GM12878 (cell line): ENCODE results near the gene HJV.
A peak's percentile ranks its signal among the peaks of the same experiment; 100 is the strongest.

Experiments
- BHLHE40 ChIP-seq, 2 experiments: fragments of 450-650 bp in 1 of 2; IDR thresholded peaks; 2 replicates each; pipeline ENCODE4 v1.6.1; 2011 to 2017; ENCODE audit warnings: low read depth in 2 of 2, borderline replicate concordance in 1 of 2, improper control_type of control experiment in 1 of 2, low read length in 1 of 2, mild to moderate bottlenecking in 1 of 2
- CEBPB ChIP-seq, 2 experiments: fragments of 150-350 bp in 1 of 2; IDR thresholded peaks; 2 replicates each; pipeline ENCODE4 v1.6.1; 2012 to 2014; ENCODE audit warnings: low read depth in 2 of 2, low read length in 2 of 2, borderline replicate concordance in 1 of 2, inconsistent platforms in 1 of 2
- DPF2 ChIP-seq: fragments of 450-650 bp; IDR thresholded peaks from 2 replicates; pipeline ENCODE4 v1.6.1; 2017; ENCODE audit warnings: mild to moderate bottlenecking
- EP300 ChIP-seq, 2 experiments: fragments of 150-350 bp in 1 of 2; IDR thresholded peaks; 2 replicates each; pipeline ENCODE4 v1.6.1; 2011 to 2012; ENCODE audit warnings: low read depth in 2 of 2, low read length in 2 of 2, borderline replicate concordance in 1 of 2, improper control_type of control experiment in 1 of 2, inconsistent platforms in 1 of 2; ENCODE audit not compliant: control insufficient read depth in 1 of 2
- LARP7 ChIP-seq: fragments of 450-650 bp; IDR thresholded peaks from 2 replicates; pipeline ENCODE4 v1.6.1; 2017; ENCODE audit warnings: mild to moderate bottlenecking
- SUZ12 ChIP-seq: fragments of 200-600 bp; sonication (generic); IDR thresholded peaks from one replicate; pipeline ENCODE4 v1.6.1; 2018; ENCODE audit warnings: antibody characterized with exemption, mild to moderate bottlenecking; ENCODE audit not compliant: unreplicated experiment
- TF ChIP-seq, protein P1 (sequence below): fragments of 450-650 bp; IDR thresholded peaks from 2 replicates; pipeline ENCODE4 v1.6.1; 2014; ENCODE audit warnings: mild to moderate bottlenecking
- TF ChIP-seq, protein P2 (sequence below): IDR thresholded peaks from 2 replicates; pipeline ENCODE4 v1.6.1; 2012; ENCODE audit warnings: low read length, inconsistent platforms
- TF ChIP-seq, protein P3 (sequence below): IDR thresholded peaks from 2 replicates; pipeline ENCODE4 v1.6.1; 2011; ENCODE audit warnings: low read depth, low read length, improper control_type of control experiment, borderline replicate concordance
- TF ChIP-seq, protein P4 (sequence below): IDR thresholded peaks from 2 replicates; pipeline ENCODE4 v1.6.1; 2012; ENCODE audit warnings: low read depth, low read length, improper control_type of control experiment

DNA sequence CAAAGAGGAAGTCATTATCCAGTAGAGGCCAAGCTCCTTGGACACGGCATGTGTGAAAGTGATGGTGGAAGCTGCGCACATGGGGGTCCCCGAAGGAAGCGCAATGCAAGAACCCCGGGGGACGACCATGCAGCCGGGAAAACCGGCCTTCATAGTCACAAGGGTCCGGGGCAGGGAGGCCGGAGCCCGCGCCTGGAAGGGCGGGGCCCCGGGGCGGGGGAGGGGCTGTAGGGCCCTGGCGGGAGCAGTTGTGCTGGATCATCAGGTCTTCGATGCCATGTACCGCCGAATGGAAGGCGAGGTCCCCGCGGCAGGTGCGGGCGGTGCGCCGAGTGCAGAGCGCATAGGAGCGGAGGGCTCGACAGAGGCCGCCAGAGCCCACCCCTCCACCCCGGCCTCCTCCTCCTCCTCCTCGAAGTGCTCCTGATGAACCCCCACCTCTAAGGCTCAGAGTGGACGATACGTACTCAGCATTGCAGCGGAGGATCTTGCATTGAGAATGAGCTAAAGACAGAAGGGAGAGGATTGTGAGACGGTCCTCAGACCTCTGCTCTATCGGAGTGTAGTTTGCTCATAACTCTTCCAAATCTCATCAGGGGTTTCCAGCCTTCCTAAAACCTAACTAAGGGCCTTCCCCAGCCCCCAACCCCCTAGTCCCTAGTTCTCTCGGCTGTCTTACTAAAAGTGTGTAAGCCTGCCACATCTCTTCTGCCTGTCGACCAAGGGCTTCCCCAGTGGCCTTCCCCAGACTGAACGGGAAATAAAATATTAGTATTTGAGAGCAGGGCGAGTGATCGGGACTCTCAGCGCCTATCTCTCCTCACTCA lies 2.1 kb downstream of the HJV start:
- TF ChIP-seq, protein P1, sequence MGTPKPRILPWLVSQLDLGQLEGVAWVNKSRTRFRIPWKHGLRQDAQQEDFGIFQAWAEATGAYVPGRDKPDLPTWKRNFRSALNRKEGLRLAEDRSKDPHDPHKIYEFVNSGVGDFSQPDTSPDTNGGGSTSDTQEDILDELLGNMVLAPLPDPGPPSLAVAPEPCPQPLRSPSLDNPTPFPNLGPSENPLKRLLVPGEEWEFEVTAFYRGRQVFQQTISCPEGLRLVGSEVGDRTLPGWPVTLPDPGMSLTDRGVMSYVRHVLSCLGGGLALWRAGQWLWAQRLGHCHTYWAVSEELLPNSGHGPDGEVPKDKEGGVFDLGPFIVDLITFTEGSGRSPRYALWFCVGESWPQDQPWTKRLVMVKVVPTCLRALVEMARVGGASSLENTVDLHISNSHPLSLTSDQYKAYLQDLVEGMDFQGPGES, result no peak
- TF ChIP-seq, protein P2, sequence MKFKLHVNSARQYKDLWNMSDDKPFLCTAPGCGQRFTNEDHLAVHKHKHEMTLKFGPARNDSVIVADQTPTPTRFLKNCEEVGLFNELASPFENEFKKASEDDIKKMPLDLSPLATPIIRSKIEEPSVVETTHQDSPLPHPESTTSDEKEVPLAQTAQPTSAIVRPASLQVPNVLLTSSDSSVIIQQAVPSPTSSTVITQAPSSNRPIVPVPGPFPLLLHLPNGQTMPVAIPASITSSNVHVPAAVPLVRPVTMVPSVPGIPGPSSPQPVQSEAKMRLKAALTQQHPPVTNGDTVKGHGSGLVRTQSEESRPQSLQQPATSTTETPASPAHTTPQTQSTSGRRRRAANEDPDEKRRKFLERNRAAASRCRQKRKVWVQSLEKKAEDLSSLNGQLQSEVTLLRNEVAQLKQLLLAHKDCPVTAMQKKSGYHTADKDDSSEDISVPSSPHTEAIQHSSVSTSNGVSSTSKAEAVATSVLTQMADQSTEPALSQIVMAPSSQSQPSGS, result no peak
- peak; percentile 58 for TF ChIP-seq SUZ12
- TF ChIP-seq CEBPB (IDR thresholded peaks at IDR 0.05; ENCODE audit: borderline replicate concordance in 1 of 2, low read depth in 2 of 2, low read length in 2 of 2), result no peak
- TF ChIP-seq EP300 (IDR thresholded peaks at IDR 0.05; ENCODE audit: borderline replicate concordance in 1 of 2, control insufficient read depth in 1 of 2, low read depth in 2 of 2, low read length in 2 of 2), result no peak
- TF ChIP-seq LARP7, result no peak
- no peak for TF ChIP-seq BHLHE40 (IDR thresholded peaks at IDR 0.05; ENCODE audit: borderline replicate concordance in 1 of 2, low read depth in 2 of 2, low read length in 1 of 2)
- no peak for TF ChIP-seq DPF2
- TF ChIP-seq, protein P3, sequence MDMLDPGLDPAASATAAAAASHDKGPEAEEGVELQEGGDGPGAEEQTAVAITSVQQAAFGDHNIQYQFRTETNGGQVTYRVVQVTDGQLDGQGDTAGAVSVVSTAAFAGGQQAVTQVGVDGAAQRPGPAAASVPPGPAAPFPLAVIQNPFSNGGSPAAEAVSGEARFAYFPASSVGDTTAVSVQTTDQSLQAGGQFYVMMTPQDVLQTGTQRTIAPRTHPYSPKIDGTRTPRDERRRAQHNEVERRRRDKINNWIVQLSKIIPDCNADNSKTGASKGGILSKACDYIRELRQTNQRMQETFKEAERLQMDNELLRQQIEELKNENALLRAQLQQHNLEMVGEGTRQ, result no peak
- TF ChIP-seq, protein P4, sequence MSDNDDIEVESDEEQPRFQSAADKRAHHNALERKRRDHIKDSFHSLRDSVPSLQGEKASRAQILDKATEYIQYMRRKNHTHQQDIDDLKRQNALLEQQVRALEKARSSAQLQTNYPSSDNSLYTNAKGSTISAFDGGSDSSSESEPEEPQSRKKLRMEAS, result no peak
